Measurements from ENCODE around the gene PUSL1. TPM values are rescaled to one million over a fixed set of nuclear protein-coding genes. Genes with fewer than 3 reads are reported as not detected.

The PUSL1 gene
- total RNA-seq, 1 experiment from 2014 or later = 40.3 TPM

GRCh38 chr1:1353389-1354151, 45.2 kb downstream of the PUSL1 start:
- DNase-seq (ENCODE audit: low read depth) = peak; percentile 18

- DNase-seq (ENCODE audit: low read depth) = no peak
These were observed 46.2 kb downstream of the PUSL1 start for GRCh38 chr1:1354271-1355247.

GRCh38 chr1:1355416-1355815, 47.0 kb downstream of the PUSL1 start:
- peak; percentile 25 for DNase-seq (ENCODE audit: low read depth)

- DNase-seq (ENCODE audit: low read depth) = no peak
These were observed 47.9 kb downstream of the PUSL1 start for GRCh38 chr1:1356166-1356795.

GRCh38 chr1:1356796-1357401, 48.5 kb downstream of the PUSL1 start:
- DNase-seq (ENCODE audit: low read depth) = peak; percentile 22

GRCh38 chr1:1357871-1358432, 49.6 kb downstream of the PUSL1 start:
- no peak for DNase-seq (ENCODE audit: low read depth)

GRCh38 chr1:1358433-1359271, 50.3 kb downstream of the PUSL1 start, which contains the start of gene MXRA8:
TSS of gene MXRA8 (minus strand) at chr1:1358555. CDS start at chr1:1358504, 51 bp downstream.
- no peak for DNase-seq (ENCODE audit: low read depth)

- peak; percentile 49 for DNase-seq (ENCODE audit: low read depth)
These were observed 50.9 kb downstream of the PUSL1 start for GRCh38 chr1:1359308-1359663.

GRCh38 chr1:1359664-1360468, 51.5 kb downstream of the PUSL1 start:
- DNase-seq (ENCODE audit: low read depth) = no peak

GRCh38 chr1:1360506-1361169, 52.2 kb downstream of the PUSL1 start:
- peak; percentile 95 for DNase-seq (ENCODE audit: low read depth)

Other genes starting within 250 kb of the PUSL1 start
- gene RNF223, start 234.3 kb upstream of the PUSL1 start, total RNA-seq (2014; rRNA removed; shearing (Covaris generic)) = not detected in 2 replicates
- gene C1orf159, start 192.5 kb upstream of the PUSL1 start, total RNA-seq (2014; rRNA removed; shearing (Covaris generic)) = 17.4 and 17.5 TPM in 2 replicates
- gene TTLL10, start 134.7 kb upstream of the PUSL1 start, total RNA-seq (2014; rRNA removed; shearing (Covaris generic)) = not detected in 2 replicates
- not detected in 2 replicates for gene TNFRSF18, start 102.0 kb upstream of the PUSL1 start, total RNA-seq (2014; rRNA removed; shearing (Covaris generic))
- not detected in 2 replicates for gene TNFRSF4, start 94.4 kb upstream of the PUSL1 start, total RNA-seq (2014; rRNA removed; shearing (Covaris generic))
- 100 and 196 TPM in 2 replicates for gene SDF4, start 76.6 kb upstream of the PUSL1 start, total RNA-seq (2014; rRNA removed; shearing (Covaris generic))
- gene B3GALT6, start 76.4 kb upstream of the PUSL1 start, total RNA-seq (2014; rRNA removed; shearing (Covaris generic)) = 17.4 and 30.1 TPM in 2 replicates
- gene C1QTNF12, start 61.9 kb upstream of the PUSL1 start, total RNA-seq (2014; rRNA removed; shearing (Covaris generic)) = not detected in 2 replicates
- 42.8 and 59.5 TPM in 2 replicates for gene UBE2J2, start 34.7 kb upstream of the PUSL1 start, total RNA-seq (2014; rRNA removed; shearing (Covaris generic))
- 0.62 TPM in 1 of 2 replicates, not detected in the other for gene SCNN1D, start 28.2 kb upstream of the PUSL1 start, total RNA-seq (2014; rRNA removed; shearing (Covaris generic))
- 13.9 and 15.3 TPM in 2 replicates for gene ACAP3, start 667 bp upstream of the PUSL1 start, total RNA-seq (2014; rRNA removed; shearing (Covaris generic))
- gene INTS11, start 16.1 kb downstream of the PUSL1 start, total RNA-seq (2014; rRNA removed; shearing (Covaris generic)) = 74.7 and 87.4 TPM in 2 replicates
- 22.4 and 35.1 TPM in 2 replicates for gene CPTP, start 16.2 kb downstream of the PUSL1 start, total RNA-seq (2014; rRNA removed; shearing (Covaris generic))
- gene TAS1R3, start 22.7 kb downstream of the PUSL1 start, total RNA-seq (2014; rRNA removed; shearing (Covaris generic)) = not detected in 2 replicates
- gene DVL1, start 40.8 kb downstream of the PUSL1 start, total RNA-seq (2014; rRNA removed; shearing (Covaris generic)) = 22.4 and 34.5 TPM in 2 replicates
- gene MXRA8, start 50.0 kb downstream of the PUSL1 start, total RNA-seq (2014; rRNA removed; shearing (Covaris generic)) = 0.25 and 2.6 TPM in 2 replicates
- 141 and 178 TPM in 2 replicates for gene AURKAIP1, start 66.6 kb downstream of the PUSL1 start, total RNA-seq (2014; rRNA removed; shearing (Covaris generic))
- gene CCNL2, start 90.7 kb downstream of the PUSL1 start, total RNA-seq (2014; rRNA removed; shearing (Covaris generic)) = 29.9 and 35.2 TPM in 2 replicates
- 160 and 166 TPM in 2 replicates for gene MRPL20, start 98.7 kb downstream of the PUSL1 start, total RNA-seq (2014; rRNA removed; shearing (Covaris generic))
- 0.17 and 0.64 TPM in 2 replicates for gene ANKRD65, start 112.7 kb downstream of the PUSL1 start, total RNA-seq (2014; rRNA removed; shearing (Covaris generic))
- gene VWA1, start 127.1 kb downstream of the PUSL1 start, total RNA-seq (2014; rRNA removed; shearing (Covaris generic)) = 0.12 and 1.1 TPM in 2 replicates
- gene ATAD3C, start 141.1 kb downstream of the PUSL1 start, total RNA-seq (2014; rRNA removed; shearing (Covaris generic)) = not detected in 2 replicates
- gene ATAD3B, start 163.2 kb downstream of the PUSL1 start, total RNA-seq (2014; rRNA removed; shearing (Covaris generic)) = 2.9 and 7.7 TPM in 2 replicates
- gene ATAD3A, start 203.6 kb downstream of the PUSL1 start, total RNA-seq (2014; rRNA removed; shearing (Covaris generic)) = 26.7 and 55.9 TPM in 2 replicates
- gene TMEM240, start 232.0 kb downstream of the PUSL1 start, total RNA-seq (2014; rRNA removed; shearing (Covaris generic)) = 0.15 TPM in 1 of 2 replicates, not detected in the other

All from M059J (cell line).